ENCODE measurements around the gene RAD54L.

DNA sequence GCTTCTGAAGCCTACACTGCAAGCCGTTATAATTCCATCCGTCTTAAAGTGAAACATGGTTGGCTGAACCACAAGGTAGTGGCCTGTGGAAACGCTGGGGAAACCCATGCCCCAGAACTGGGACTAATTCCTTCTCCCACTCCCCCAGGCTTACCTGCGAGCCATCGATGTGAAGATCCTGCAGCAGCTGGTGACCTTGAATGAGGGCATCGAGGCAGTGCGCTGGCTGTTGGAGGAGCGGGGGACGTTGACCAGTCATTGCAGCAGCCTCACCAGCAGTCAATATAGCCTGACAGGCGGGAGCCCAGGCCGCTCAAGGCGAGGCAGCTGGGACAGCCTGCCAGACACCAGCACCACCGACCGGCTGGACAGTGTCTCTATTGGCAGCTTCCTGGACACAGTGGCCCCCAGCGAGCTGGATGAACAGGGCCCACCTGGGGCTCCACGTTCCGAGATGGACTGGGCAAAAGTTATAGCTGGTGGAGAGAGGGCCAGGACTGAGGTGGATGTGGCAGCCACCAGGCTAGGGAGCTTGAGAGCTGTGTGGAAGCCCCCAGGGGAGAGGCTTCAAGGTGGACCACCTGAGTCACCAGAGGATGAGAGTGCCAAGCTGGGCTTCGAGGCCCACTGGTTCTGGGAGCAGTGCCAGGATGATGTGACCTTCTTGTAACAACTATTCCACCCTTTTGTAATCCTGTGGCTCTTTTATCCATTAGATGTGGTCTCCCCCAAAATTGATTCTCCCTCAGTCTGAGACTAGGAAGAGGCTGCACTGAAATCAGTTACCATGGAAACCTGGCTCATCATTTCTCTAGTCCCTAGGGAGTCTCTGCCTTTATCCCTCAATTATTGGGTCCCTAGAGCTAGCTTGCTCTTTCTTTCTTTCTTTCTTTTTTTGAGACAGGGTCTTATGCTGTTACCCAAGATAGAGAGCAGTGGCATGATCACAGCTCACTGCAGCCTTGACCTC, 27.7 kb upstream of the RAD54L start:
- TF ChIP-seq HNF4A (conservative IDR thresholded peaks at IDR 0.05) (no peak), GABPA (IDR thresholded peaks at IDR 0.05 in 1 of 2, conservative IDR thresholded peaks at IDR 0.05 in 1 of 2) (no peak), SP1 (IDR thresholded peaks at IDR 0.05) (no peak), RAD21 (IDR thresholded peaks at IDR 0.05) (no peak), JUND (IDR thresholded peaks at IDR 0.05) (no peak), YY1 (IDR thresholded peaks at IDR 0.05) (no peak), FOXA1 (IDR thresholded peaks at IDR 0.05) (no peak), EGR1 (IDR thresholded peaks at IDR 0.05; ENCODE audit: low read depth in 2 of 2) (no peak)
- TF ChIP-seq, protein P1, sequence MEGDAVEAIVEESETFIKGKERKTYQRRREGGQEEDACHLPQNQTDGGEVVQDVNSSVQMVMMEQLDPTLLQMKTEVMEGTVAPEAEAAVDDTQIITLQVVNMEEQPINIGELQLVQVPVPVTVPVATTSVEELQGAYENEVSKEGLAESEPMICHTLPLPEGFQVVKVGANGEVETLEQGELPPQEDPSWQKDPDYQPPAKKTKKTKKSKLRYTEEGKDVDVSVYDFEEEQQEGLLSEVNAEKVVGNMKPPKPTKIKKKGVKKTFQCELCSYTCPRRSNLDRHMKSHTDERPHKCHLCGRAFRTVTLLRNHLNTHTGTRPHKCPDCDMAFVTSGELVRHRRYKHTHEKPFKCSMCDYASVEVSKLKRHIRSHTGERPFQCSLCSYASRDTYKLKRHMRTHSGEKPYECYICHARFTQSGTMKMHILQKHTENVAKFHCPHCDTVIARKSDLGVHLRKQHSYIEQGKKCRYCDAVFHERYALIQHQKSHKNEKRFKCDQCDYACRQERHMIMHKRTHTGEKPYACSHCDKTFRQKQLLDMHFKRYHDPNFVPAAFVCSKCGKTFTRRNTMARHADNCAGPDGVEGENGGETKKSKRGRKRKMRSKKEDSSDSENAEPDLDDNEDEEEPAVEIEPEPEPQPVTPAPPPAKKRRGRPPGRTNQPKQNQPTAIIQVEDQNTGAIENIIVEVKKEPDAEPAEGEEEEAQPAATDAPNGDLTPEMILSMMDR (IDR thresholded peaks at IDR 0.05; ENCODE audit: low read depth, low read length, missing input control): no peak
- TF ChIP-seq, protein P2, sequence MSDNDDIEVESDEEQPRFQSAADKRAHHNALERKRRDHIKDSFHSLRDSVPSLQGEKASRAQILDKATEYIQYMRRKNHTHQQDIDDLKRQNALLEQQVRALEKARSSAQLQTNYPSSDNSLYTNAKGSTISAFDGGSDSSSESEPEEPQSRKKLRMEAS (IDR thresholded peaks at IDR 0.05): no peak
- TF ChIP-seq, protein P3, sequence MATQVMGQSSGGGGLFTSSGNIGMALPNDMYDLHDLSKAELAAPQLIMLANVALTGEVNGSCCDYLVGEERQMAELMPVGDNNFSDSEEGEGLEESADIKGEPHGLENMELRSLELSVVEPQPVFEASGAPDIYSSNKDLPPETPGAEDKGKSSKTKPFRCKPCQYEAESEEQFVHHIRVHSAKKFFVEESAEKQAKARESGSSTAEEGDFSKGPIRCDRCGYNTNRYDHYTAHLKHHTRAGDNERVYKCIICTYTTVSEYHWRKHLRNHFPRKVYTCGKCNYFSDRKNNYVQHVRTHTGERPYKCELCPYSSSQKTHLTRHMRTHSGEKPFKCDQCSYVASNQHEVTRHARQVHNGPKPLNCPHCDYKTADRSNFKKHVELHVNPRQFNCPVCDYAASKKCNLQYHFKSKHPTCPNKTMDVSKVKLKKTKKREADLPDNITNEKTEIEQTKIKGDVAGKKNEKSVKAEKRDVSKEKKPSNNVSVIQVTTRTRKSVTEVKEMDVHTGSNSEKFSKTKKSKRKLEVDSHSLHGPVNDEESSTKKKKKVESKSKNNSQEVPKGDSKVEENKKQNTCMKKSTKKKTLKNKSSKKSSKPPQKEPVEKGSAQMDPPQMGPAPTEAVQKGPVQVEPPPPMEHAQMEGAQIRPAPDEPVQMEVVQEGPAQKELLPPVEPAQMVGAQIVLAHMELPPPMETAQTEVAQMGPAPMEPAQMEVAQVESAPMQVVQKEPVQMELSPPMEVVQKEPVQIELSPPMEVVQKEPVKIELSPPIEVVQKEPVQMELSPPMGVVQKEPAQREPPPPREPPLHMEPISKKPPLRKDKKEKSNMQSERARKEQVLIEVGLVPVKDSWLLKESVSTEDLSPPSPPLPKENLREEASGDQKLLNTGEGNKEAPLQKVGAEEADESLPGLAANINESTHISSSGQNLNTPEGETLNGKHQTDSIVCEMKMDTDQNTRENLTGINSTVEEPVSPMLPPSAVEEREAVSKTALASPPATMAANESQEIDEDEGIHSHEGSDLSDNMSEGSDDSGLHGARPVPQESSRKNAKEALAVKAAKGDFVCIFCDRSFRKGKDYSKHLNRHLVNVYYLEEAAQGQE (IDR thresholded peaks at IDR 0.05): no peak
- TF ChIP-seq, protein P4, sequence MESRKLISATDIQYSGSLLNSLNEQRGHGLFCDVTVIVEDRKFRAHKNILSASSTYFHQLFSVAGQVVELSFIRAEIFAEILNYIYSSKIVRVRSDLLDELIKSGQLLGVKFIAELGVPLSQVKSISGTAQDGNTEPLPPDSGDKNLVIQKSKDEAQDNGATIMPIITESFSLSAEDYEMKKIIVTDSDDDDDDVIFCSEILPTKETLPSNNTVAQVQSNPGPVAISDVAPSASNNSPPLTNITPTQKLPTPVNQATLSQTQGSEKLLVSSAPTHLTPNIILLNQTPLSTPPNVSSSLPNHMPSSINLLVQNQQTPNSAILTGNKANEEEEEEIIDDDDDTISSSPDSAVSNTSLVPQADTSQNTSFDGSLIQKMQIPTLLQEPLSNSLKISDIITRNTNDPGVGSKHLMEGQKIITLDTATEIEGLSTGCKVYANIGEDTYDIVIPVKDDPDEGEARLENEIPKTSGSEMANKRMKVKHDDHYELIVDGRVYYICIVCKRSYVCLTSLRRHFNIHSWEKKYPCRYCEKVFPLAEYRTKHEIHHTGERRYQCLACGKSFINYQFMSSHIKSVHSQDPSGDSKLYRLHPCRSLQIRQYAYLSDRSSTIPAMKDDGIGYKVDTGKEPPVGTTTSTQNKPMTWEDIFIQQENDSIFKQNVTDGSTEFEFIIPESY (IDR thresholded peaks at IDR 0.05): no peak
